ENCODE results near the gene ABHD17A. TPM values are rescaled to one million over a fixed set of nuclear protein-coding genes. Genes with fewer than 3 reads are reported as not detected.

ABHD17A gene
- polyA plus RNA-seq, 1 donor (not counting 4 experiments of a cell fraction or from before 2014, with no cell fraction given) = 27.2 TPM

GRCh38 chr19:1851654-1852580, 33.4 kb downstream of the ABHD17A start:
- no peak overlapping the region for H3K4me3 ChIP-seq (ENCODE audit: control insufficient read depth in 2 of 3, extremely low read depth in 1 of 3, insufficient read depth in 2 of 3, low read depth in 1 of 3, low read length in 3 of 3)
- no peak for DNase-seq (ENCODE audit: low read depth, low spot score)
- no peak overlapping the region for H3K27ac ChIP-seq (ENCODE audit: control insufficient read depth, insufficient read depth, low read length)
- peaks cover 60% of the 10 kb centered on the region for H3K79me2 ChIP-seq (ENCODE audit: control insufficient read depth, insufficient read depth, low read length)
- no peaks in the 10 kb centered on the region for H3K27me3 ChIP-seq (ENCODE audit: control insufficient read depth, extremely low read depth, insufficient read depth, low read length)
- no peaks in the 10 kb centered on the region for H3K9me1 ChIP-seq (ENCODE audit: control insufficient read depth, extremely low read depth, insufficient read depth, low read length)
- H4K20me1 ChIP-seq (ENCODE audit: control insufficient read depth, extremely low read depth, insufficient read depth, low read length) = peaks cover 2% of the 10 kb centered on the region
- no peaks in the 10 kb centered on the region for H3K9me3 ChIP-seq (ENCODE audit: control insufficient read depth, low read depth, low read length)
- H3K9ac ChIP-seq (ENCODE audit: control insufficient read depth, extremely low read depth, insufficient read depth, low read length) = no peak overlapping the region
- TF ChIP-seq EZH2 (IDR thresholded peaks at IDR 0.05; ENCODE audit: low read length) = no peak
- TF ChIP-seq CTCF (optimal IDR thresholded peaks at IDR 0.05 in 1 of 3, IDR thresholded peaks at IDR 0.05 in 1 of 3, conservative IDR thresholded peaks at IDR 0.05 in 1 of 3; ENCODE audit: extremely low read depth in 1 of 3, insufficient read depth in 2 of 3, low read length in 3 of 3) = no peak
- peaks cover 43% of the 10 kb centered on the region for H3K4me1 ChIP-seq (ENCODE audit: control insufficient read depth, extremely low read depth, insufficient read depth, low read length)
- no peak for FAIRE-seq
- H3K4me2 ChIP-seq (ENCODE audit: control insufficient read depth, extremely low read depth, insufficient read depth, low read depth, low read length) = no peak overlapping the region
- peaks cover 0 to 7% of the 10 kb centered on the region in 2 experiments for H3K36me3 ChIP-seq (ENCODE audit: control insufficient read depth in 2 of 2, extremely low read depth in 1 of 2, insufficient read depth in 2 of 2, low read length in 2 of 2)
- no peak overlapping the region for H2AFZ ChIP-seq (ENCODE audit: control insufficient read depth, low read length)
- dilution Hi-C loops (cut with MboI; ENCODE audit: extremely low pct_ligation_motif_present, low sequenced_read_pairs) = no loop called here

GRCh38 chr19:1850809-1851653, 34.3 kb downstream of the ABHD17A start:
- dilution Hi-C loops (cut with MboI; ENCODE audit: extremely low pct_ligation_motif_present, low sequenced_read_pairs) = no loop called here
- Histone ChIP-seq H3K79me2 (ENCODE audit: control insufficient read depth, insufficient read depth, low read length) (peaks cover 61% of the 10 kb centered on the region), H3K9ac (ENCODE audit: control insufficient read depth, extremely low read depth, insufficient read depth, low read length) (no peak overlapping the region), H3K9me3 (ENCODE audit: control insufficient read depth, low read depth, low read length) (no peaks in the 10 kb centered on the region), H3K9me1 (ENCODE audit: control insufficient read depth, extremely low read depth, insufficient read depth, low read length) (no peaks in the 10 kb centered on the region), H3K4me2 (ENCODE audit: control insufficient read depth, extremely low read depth, insufficient read depth, low read depth, low read length) (no peak overlapping the region), H3K27ac (ENCODE audit: control insufficient read depth, insufficient read depth, low read length) (no peak overlapping the region), H3K27me3 (ENCODE audit: control insufficient read depth, extremely low read depth, insufficient read depth, low read length) (no peaks in the 10 kb centered on the region), H4K20me1 (ENCODE audit: control insufficient read depth, extremely low read depth, insufficient read depth, low read length) (peaks cover 9% of the 10 kb centered on the region), H3K36me3 (ENCODE audit: control insufficient read depth in 2 of 2, extremely low read depth in 1 of 2, insufficient read depth in 2 of 2, low read length in 2 of 2) (peaks cover 5 to 7% of the 10 kb centered on the region in 2 experiments), H3K4me3 (ENCODE audit: control insufficient read depth in 2 of 3, extremely low read depth in 1 of 3, insufficient read depth in 2 of 3, low read depth in 1 of 3, low read length in 3 of 3) (no peak overlapping the region), H2AFZ (ENCODE audit: control insufficient read depth, low read length) (no peak overlapping the region), H3K4me1 (ENCODE audit: control insufficient read depth, extremely low read depth, insufficient read depth, low read length) (peaks cover 45% of the 10 kb centered on the region)
- peak; percentile 46 to 60 (median 51) for TF ChIP-seq CTCF (optimal IDR thresholded peaks at IDR 0.05 in 1 of 3, IDR thresholded peaks at IDR 0.05 in 1 of 3, conservative IDR thresholded peaks at IDR 0.05 in 1 of 3; ENCODE audit: extremely low read depth in 1 of 3, insufficient read depth in 2 of 3, low read length in 3 of 3)
- no peak for TF ChIP-seq EZH2 (IDR thresholded peaks at IDR 0.05; ENCODE audit: low read length)
- FAIRE-seq (no peak), DNase-seq (ENCODE audit: low read depth, low spot score) (no peak)
